Measurements from ENCODE around the gene ZBTB18.
"Not testable (repeated sequence)": the region's sequence is repeated elsewhere in the genome, so short reads cannot be mapped to it uniquely, and the experiment has no call there.

Gene ZBTB18

GRCh38 chr1:244050835-244051444 is at the start of gene ZBTB18:
Gene ZBTB18, plus strand, starts transcription at chr1:244051283. Its CDS starts 149 bp downstream, at chr1:244051432.
- peak in 1 of 2 experiments; percentile 4 for DNase-seq

- peak; percentile 46 to 50 for DNase-seq
Measured at GRCh38 chr1:244002721-244003120, 48.4 kb upstream of the ZBTB18 start.

- no peak for DNase-seq
Measured at GRCh38 chr1:244005455-244005854, 45.6 kb upstream of the ZBTB18 start.

GRCh38 chr1:244006381-244006901 is 44.6 kb upstream of the ZBTB18 start:
- no peak for DNase-seq

- no peak for DNase-seq
Measured at GRCh38 chr1:244006961-244007360, 44.1 kb upstream of the ZBTB18 start.

GRCh38 chr1:244010191-244010590 is 40.9 kb upstream of the ZBTB18 start:
- DNase-seq = no peak

GRCh38 chr1:244010703-244011123 is 40.4 kb upstream of the ZBTB18 start:
- DNase-seq = no peak

GRCh38 chr1:244011271-244011670 is 39.8 kb upstream of the ZBTB18 start:
- DNase-seq = no peak

GRCh38 chr1:244011786-244012185 is 39.3 kb upstream of the ZBTB18 start:
- DNase-seq = no peak

- DNase-seq = no peak
Measured at GRCh38 chr1:244012202-244012601, 38.9 kb upstream of the ZBTB18 start.

- DNase-seq = no peak
Measured at GRCh38 chr1:244013100-244013499, 38.0 kb upstream of the ZBTB18 start.

- not testable (repeated sequence) for DNase-seq
Measured at GRCh38 chr1:244014862-244015261, 36.2 kb upstream of the ZBTB18 start.

GRCh38 chr1:244019982-244020485 is 31.0 kb upstream of the ZBTB18 start:
- DNase-seq = no peak

- DNase-seq = no peak
Measured at GRCh38 chr1:244021427-244021826, 29.7 kb upstream of the ZBTB18 start.

GRCh38 chr1:244022311-244022710 is 28.8 kb upstream of the ZBTB18 start:
- peak in 1 of 2 experiments; percentile 35 for DNase-seq

- DNase-seq = no peak
Measured at GRCh38 chr1:244022864-244023440, 28.1 kb upstream of the ZBTB18 start.

- DNase-seq = no peak
Measured at GRCh38 chr1:244027491-244028145, 23.5 kb upstream of the ZBTB18 start.

GRCh38 chr1:244028701-244029100 is 22.4 kb upstream of the ZBTB18 start:
- DNase-seq = no peak

GRCh38 chr1:244029124-244029523 is 22.0 kb upstream of the ZBTB18 start:
- no peak for DNase-seq

GRCh38 chr1:244030481-244031040 is 20.5 kb upstream of the ZBTB18 start:
- DNase-seq = no peak

GRCh38 chr1:244035358-244035757 is 15.7 kb upstream of the ZBTB18 start:
- DNase-seq = no peak

- no peak for DNase-seq
Measured at GRCh38 chr1:244037252-244037651, 13.8 kb upstream of the ZBTB18 start.

GRCh38 chr1:244041466-244042120 is 9.5 kb upstream of the ZBTB18 start:
- no peak for DNase-seq
